GM21423 (cell line): ENCODE data around the gene ARHGEF33.

ENCODE experiments used
- ATAC-seq: cut with Tn5 transposase; IDR thresholded peaks from one replicate; pipeline ENCODE4 v1.9.1; 2021; ENCODE audit warnings: mild to moderate bottlenecking, moderate library complexity; ENCODE audit not compliant: unreplicated experiment

The ARHGEF33 gene

GRCh38 chr2:38889575-38889974 lies at the start of gene ARHGEF33:
Gene ARHGEF33, plus strand, starts transcription at chr2:38889875. Its CDS starts 29,573 bp downstream, at chr2:38919448.
- ATAC-seq: no peak

- peak; percentile 88 for ATAC-seq
These were observed 39.6 kb upstream of the ARHGEF33 start for GRCh38 chr2:38850045-38850444.

GRCh38 chr2:38856165-38856564 lies 33.5 kb upstream of the ARHGEF33 start:
- ATAC-seq: no peak

GRCh38 chr2:38862476-38862875 lies 27.2 kb upstream of the ARHGEF33 start:
- no peak for ATAC-seq

- no peak for ATAC-seq
These were observed 26.5 kb upstream of the ARHGEF33 start for GRCh38 chr2:38863061-38863695.

- ATAC-seq: no peak
These were observed 22.8 kb upstream of the ARHGEF33 start for GRCh38 chr2:38866773-38867443.

- ATAC-seq: no peak
These were observed 18.2 kb upstream of the ARHGEF33 start for GRCh38 chr2:38871432-38871831.

GRCh38 chr2:38873763-38874162 lies 15.9 kb upstream of the ARHGEF33 start:
- no peak for ATAC-seq

GRCh38 chr2:38875227-38875575 lies 14.5 kb upstream of the ARHGEF33 start:
- ATAC-seq: no peak

- peak; percentile 100 for ATAC-seq
These were observed 13.9 kb upstream of the ARHGEF33 start, which contains the start of the genes DHX57 and MORN2 for GRCh38 chr2:38875576-38876367. Gene DHX57, minus strand, starts transcription at chr2:38875934. Its CDS starts 7,529 bp downstream, at chr2:38868405. Gene MORN2, plus strand, starts transcription at chr2:38875976.

GRCh38 chr2:38876407-38876806 lies 13.3 kb upstream of the ARHGEF33 start:
- ATAC-seq: no peak

- ATAC-seq: no peak
These were observed 3.6 kb upstream of the ARHGEF33 start for GRCh38 chr2:38886063-38886462.

GRCh38 chr2:38887347-38887746 lies 2.3 kb upstream of the ARHGEF33 start:
- ATAC-seq: no peak

GRCh38 chr2:38887902-38888554 lies 1.6 kb upstream of the ARHGEF33 start:
- ATAC-seq: no peak

GRCh38 chr2:38889045-38889444 lies 630 bp upstream of the ARHGEF33 start:
- no peak for ATAC-seq

GRCh38 chr2:38892819-38893218 lies 3.1 kb downstream of the ARHGEF33 start:
- ATAC-seq: no peak

GRCh38 chr2:38898256-38898655 lies 8.6 kb downstream of the ARHGEF33 start:
- ATAC-seq: no peak

- ATAC-seq: no peak
These were observed 11.1 kb downstream of the ARHGEF33 start for GRCh38 chr2:38900726-38901125.

- ATAC-seq: no peak
These were observed 15.6 kb downstream of the ARHGEF33 start for GRCh38 chr2:38905251-38905650.

- ATAC-seq: no peak
These were observed 17.6 kb downstream of the ARHGEF33 start for GRCh38 chr2:38907242-38907641.
